ENCODE measurements around the gene PPIL4.

PPIL4 gene, protein sequence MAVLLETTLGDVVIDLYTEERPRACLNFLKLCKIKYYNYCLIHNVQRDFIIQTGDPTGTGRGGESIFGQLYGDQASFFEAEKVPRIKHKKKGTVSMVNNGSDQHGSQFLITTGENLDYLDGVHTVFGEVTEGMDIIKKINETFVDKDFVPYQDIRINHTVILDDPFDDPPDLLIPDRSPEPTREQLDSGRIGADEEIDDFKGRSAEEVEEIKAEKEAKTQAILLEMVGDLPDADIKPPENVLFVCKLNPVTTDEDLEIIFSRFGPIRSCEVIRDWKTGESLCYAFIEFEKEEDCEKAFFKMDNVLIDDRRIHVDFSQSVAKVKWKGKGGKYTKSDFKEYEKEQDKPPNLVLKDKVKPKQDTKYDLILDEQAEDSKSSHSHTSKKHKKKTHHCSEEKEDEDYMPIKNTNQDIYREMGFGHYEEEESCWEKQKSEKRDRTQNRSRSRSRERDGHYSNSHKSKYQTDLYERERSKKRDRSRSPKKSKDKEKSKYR

GRCh38 chr6:149545754-149546471, at the start of gene PPIL4:
Gene PPIL4, minus strand, starts transcription at chr6:149546043. Its CDS starts 38 bp downstream, at chr6:149546005.
- peak; percentile 96 for DNase-seq

DNA sequence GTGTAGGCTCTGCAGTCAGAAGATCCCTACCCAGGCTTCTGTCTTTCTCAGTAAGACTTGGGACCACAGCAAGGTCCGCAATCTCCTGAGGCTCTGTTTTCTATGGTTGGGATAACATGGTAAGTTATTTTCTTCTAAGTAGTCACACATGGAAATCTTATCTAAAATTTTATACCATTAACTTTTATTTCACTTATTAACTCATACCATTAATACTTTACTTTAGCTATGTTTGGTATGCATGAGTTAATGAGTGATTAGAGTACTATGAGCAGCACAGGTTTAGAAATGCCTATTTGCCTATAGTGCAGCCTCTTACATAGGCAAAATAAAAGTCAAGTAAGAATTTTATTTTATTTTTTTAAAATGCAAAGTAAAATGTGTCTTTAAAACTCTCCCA, 47.6 kb upstream of the PPIL4 start:
- no peak for DNase-seq

DNA sequence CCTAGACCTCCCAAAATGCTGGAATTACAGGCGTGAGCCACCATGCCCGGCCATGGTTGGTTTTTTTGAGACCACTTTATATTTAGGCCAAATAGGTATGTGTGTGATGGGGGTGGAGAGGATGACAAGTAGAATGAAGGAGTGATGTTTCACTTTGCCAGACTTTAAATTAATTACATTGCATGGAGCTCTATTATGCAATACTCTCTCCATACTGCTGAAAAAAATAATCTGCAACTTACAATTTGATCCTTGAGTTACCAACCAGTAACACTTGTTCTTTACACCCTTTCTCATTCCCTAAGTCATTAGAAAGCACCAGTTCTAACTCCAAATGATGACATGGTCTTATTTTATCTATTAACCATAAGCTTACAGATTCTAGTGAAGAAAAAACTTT, 47.1 kb upstream of the PPIL4 start:
- no peak for DNase-seq

GRCh38 chr6:149586149-149586548, 40.3 kb upstream of the PPIL4 start:
- DNase-seq = no peak

DNA sequence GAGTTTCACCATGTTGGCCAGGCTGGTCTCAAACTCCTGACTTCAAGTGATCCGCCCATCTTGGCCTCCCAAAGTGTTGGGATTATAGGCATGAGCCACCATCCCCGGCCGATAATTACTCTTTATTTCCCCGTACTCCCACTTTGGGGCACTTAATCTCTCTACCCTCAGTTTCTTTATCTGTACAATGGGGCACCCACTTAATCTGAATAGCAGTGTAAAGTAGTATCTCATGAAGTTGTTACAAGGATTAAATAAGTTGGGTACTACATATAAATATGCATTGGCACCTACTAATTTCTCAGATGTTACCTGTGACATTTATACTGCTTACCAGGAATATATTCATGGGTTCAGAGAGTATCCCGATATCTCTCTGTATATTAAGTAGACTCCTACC, 35.5 kb upstream of the PPIL4 start:
- no peak for DNase-seq

DNA sequence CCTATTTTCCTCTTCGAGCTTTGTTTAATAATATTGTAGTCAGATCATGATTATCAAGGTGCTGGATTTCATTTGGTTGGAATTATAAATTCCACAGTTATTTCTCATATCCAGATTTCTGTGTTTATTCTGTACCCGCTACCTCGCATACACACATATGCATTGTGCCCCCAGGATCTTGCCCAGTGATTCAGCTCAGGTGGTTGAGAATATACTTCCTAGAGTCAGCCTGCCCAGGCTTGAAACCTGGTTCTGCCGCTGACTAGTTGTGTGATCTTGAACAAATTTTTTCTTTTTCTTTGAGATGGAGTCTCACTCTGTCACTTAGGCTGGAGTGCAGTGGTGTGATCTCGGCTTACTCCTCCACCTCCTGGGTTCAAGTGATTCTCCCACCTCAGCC, 35.0 kb upstream of the PPIL4 start:
- DNase-seq = no peak

GRCh38 chr6:149567945-149568585, 22.2 kb upstream of the PPIL4 start:
- DNase-seq = no peak

GRCh38 chr6:149567194-149567586, 21.3 kb upstream of the PPIL4 start:
- peak; percentile 28 for DNase-seq

DNA sequence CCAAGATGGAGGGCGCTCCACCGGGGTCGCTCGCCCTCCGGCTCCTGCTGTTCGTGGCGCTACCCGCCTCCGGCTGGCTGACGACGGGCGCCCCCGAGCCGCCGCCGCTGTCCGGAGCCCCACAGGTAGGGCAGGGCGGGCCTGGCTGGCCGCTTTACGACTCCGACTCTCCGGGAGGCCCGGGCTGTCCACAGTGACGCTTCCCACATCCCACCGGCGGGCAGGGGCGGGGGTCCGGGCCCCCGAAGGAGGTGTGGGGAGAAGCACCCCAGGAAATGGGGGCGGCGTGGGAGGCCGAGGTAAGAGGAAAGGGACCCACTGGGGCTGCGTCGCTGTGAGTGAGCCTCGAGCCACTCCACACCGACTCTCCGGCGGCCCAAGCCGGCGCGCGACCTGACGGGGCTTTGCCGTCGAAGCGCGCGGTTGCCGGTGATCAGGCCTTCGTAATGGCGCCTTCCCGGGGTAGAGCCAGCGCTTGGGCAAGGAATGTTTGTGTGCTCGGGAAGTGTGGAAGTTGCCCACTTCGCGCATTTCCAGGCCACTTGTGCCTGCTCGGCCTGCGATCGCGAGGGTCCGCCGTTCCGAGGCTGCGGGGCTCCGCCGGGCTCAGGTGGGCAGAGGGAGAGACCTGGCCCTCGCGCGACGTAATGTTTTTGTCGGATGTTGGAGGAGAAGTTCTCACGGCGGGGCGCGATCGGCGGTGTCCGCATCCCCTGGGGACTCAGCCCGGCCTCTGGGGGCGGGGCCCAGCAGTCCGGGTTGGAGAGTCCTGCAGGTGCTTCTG, 20.8 kb upstream of the PPIL4 start:
- DNase-seq = peak; percentile 42

DNA sequence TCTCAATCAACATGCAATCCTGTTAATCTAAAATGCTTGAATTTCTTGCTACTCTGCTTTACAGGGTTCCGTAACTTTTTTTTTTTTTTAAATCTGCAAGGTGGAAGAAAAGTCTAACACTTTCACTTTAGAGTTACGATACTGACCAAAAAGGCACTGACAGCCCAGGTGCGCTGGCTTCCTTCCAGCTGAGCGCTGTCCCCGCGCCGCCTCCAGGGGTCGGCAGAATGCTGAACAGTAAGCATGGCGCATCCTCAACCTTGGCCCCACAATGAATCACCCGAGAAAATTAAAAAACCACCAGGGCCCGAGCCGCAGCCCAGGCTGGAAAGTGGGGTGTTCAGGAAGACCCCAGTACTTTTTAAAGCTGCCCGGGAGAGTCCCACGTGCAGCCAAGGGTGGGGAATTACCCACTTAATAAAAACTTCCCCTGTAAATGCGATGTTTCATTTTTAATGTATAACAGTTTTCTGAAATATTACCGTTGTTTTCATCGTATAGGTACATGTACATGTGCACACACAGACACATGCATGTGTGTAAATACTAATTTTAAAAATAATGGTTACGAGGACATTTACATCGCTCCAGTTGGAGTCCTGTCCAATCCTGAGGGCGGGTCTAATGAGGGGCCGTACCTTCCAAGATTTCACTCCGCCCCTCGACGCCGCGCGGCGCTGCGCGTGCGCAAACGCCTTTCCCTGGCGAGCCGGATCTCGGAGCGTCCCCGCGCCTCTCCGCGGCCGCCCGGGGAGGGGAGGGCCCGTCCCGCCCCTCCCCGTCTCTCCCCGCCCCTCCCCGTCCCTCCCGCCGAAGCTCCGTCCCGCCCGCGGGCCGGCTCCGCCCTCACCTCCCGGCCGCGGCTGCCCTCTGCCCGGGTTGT, 19.9 kb upstream of the PPIL4 start, which contains the start of gene GINM1:
Gene GINM1 (plus strand): TSS at position 849 of the 883 bp plus-strand sequence. CDS start 40 bp downstream, outside the sequence.
- DNase-seq = peak; percentile 97

DNA sequence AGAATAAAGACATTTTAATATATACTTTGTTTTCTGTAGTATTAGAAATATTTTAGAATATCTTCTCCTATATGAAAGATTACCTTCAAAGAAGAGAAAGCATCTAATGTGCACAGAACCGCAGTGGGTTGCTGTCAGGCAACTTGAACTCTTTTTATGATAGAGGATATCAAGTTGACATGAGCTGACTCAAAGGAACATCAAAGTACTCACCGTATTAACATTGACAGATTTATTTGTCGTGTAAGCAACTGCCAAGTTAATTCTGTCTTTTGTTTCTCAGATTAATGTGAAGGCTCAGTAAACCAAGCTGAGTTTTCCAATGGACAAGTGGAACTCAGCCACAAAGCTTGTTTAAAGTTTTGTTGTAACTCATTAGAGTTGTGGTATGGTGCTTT, 18.1 kb upstream of the PPIL4 start:
- no peak for DNase-seq

- DNase-seq = no peak
Observed at GRCh38 chr6:149563203-149563927, 17.5 kb upstream of the PPIL4 start.

- peak; percentile 28 for DNase-seq
Observed at GRCh38 chr6:149560736-149561135, 14.9 kb upstream of the PPIL4 start.

- DNase-seq = no peak
Observed at GRCh38 chr6:149559389-149559788, 13.5 kb upstream of the PPIL4 start.

- DNase-seq = no peak
Observed at GRCh38 chr6:149558029-149558428, 12.2 kb upstream of the PPIL4 start.

DNA sequence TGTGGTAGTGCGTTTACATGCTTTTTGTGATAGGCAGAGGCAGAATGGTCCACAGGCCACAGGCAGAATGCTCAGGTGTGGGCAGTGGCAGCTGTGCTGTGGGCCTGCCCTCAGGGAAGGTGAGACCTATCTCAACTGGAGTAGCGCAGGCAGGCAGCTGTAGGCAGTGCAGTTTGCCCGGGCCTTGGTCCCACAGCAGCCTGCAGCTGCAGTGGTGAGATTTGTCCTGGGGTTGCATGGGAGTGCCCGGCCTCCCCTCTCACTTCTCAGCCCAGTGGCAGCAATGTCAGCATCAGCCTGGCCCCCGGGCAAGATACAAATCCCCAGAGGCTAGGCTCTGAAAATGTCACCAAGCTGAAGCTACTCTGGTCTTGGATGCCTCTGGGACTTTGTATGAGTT, 6.1 kb upstream of the PPIL4 start:
- no peak for DNase-seq

GRCh38 chr6:149545258-149545753, 537 bp downstream of the PPIL4 start:
- DNase-seq = peak; percentile 90

- no peak for DNase-seq
Observed at GRCh38 chr6:149544646-149545257, 1.1 kb downstream of the PPIL4 start.

DNA sequence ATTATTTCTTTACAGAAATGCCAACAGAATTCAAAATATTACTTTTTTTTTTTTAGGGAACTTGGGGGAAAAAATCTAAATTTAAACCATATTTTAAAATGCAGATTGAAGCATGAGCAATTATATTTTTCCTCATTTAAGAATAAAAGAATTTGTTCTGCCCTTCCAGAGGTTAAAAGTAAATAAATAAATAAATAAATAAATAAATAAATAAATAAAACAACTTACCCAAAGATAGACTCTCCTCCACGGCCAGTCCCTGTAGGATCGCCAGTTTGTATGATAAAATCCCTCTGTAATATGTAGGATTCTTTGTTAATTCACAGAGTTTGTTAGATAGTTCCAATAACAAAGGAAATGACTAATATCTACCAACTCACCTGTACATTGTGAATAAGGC, 4.7 kb downstream of the PPIL4 start:
- no peak for DNase-seq

DNA sequence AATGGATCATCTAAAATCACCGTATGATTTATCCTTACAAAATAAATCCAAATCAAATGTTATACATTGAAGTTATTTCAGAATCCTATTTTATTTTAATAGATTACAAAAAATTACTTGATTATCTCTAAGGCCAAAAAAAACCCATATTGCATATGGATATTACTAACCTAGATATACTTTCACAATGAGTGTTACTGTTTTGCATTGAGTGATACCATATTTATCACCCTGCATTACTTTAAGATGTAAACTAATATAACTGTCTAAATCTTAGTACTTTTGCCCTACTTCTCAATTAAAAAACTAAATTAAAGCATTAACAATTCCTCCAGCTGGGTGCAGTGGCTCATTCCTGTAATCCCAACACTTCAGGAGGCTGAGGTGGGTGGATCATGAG, 11.1 kb downstream of the PPIL4 start:
- DNase-seq = no peak

Measured in CD4-positive, alpha-beta T cell treated with Interleukin-17A for 1 hour (primary cell).